Measurements from ENCODE around the gene JMJD7.

GRCh38 chr15:41779662-41780157, 48.2 kb upstream of the JMJD7 start:
- no peak for TF ChIP-seq CTCF (IDR thresholded peaks at IDR 0.05)
- TF ChIP-seq POLR2AphosphoS5 (IDR thresholded peaks at IDR 0.05), result no peak
- TF ChIP-seq POLR2A (IDR thresholded peaks at IDR 0.05), result no peak

All from transverse colon (tissue), 4 donors.